NCI-H2227 (cell line): ENCODE data around the gene PRR36.
"Not testable (repeated sequence)": the region's sequence is repeated elsewhere in the genome, so short reads cannot be mapped to it uniquely, and the experiment has no call there.

Experiments used
- DNase-seq: peaks from one replicate; lab custom pipeline; 2025; ENCODE audit not compliant: unreplicated experiment; lab: John Stamatoyannopoulos, UW

Gene PRR36

GRCh38 chr19:7860714-7861618 is 13.2 kb downstream of the PRR36 start:
- no peak for DNase-seq

GRCh38 chr19:7859831-7860713 is 14.1 kb downstream of the PRR36 start:
- DNase-seq, result no peak

- DNase-seq, result not testable (repeated sequence)
Observed at GRCh38 chr19:7859087-7859486, 15.1 kb downstream of the PRR36 start.

GRCh38 chr19:7858109-7858770 is 15.9 kb downstream of the PRR36 start:
- peak; percentile 63 for DNase-seq

- DNase-seq, result no peak
Observed at GRCh38 chr19:7857727-7858108, 16.5 kb downstream of the PRR36 start.

- DNase-seq, result peak; percentile 47
Observed at GRCh38 chr19:7856679-7857663, 17.2 kb downstream of the PRR36 start.

- peak; percentile 50 for DNase-seq
Observed at GRCh38 chr19:7856109-7856591, 18.0 kb downstream of the PRR36 start.

GRCh38 chr19:7855426-7856108 is 18.6 kb downstream of the PRR36 start:
- DNase-seq, result no peak

- DNase-seq, result no peak
Observed at GRCh38 chr19:7853770-7854128, 20.4 kb downstream of the PRR36 start.

- DNase-seq, result peak; percentile 85
Observed at GRCh38 chr19:7852851-7853769, 21.1 kb downstream of the PRR36 start.

- no peak for DNase-seq
Observed at GRCh38 chr19:7851623-7852500, 22.3 kb downstream of the PRR36 start.

GRCh38 chr19:7850945-7851622 is 23.1 kb downstream of the PRR36 start:
- DNase-seq, result no peak

GRCh38 chr19:7850000-7850813 is 24.0 kb downstream of the PRR36 start:
- DNase-seq, result peak; percentile 82

- DNase-seq, result no peak
Observed at GRCh38 chr19:7849631-7849999, 24.6 kb downstream of the PRR36 start.

- DNase-seq, result no peak
Observed at GRCh38 chr19:7848779-7849457, 25.3 kb downstream of the PRR36 start.

GRCh38 chr19:7847664-7848063 is 26.5 kb downstream of the PRR36 start:
- no peak for DNase-seq
